Activated CD8-positive, alpha-beta T cell treated with anti-CD3 and anti-CD28 coated beads, Interleukin-2, amount 10 ng/mL, durations not matched to agents 7 days and 5 days (primary cell): ENCODE results near the gene OPALIN. TPM values are rescaled to one million over a fixed set of nuclear protein-coding genes. Genes with fewer than 3 reads are reported as not detected.

ENCODE experiments used
- total RNA-seq, 2 experiments: library from RNA; stranded (reverse); gene quantifications; one replicate each; pipeline ENCODE4 v1.2.3, GENCODE V29; 2021

OPALIN gene
- total RNA-seq, 2 experiments from 2014 or later: not detected

Other genes starting within 250 kb of the OPALIN start
- 10 to 100 TPM; 15.3 to 16.5 TPM for gene ZNF518A, start 228.7 kb downstream of the OPALIN start, total RNA-seq
- not detected for gene BLNK, start 87.4 kb downstream of the OPALIN start, total RNA-seq
- gene DNTT, start 54.6 kb downstream of the OPALIN start, total RNA-seq: not detected
- under 1 TPM in 1 of 2 experiments, not detected in 1; 0.13 TPM for gene TLL2, start 154.9 kb upstream of the OPALIN start, total RNA-seq
- gene TM9SF3, start 228.0 kb upstream of the OPALIN start, total RNA-seq: 10 to 100 TPM; 73.1 to 75.4 TPM